ENCODE results near the gene IGF1R.

IGF1R gene

DNA sequence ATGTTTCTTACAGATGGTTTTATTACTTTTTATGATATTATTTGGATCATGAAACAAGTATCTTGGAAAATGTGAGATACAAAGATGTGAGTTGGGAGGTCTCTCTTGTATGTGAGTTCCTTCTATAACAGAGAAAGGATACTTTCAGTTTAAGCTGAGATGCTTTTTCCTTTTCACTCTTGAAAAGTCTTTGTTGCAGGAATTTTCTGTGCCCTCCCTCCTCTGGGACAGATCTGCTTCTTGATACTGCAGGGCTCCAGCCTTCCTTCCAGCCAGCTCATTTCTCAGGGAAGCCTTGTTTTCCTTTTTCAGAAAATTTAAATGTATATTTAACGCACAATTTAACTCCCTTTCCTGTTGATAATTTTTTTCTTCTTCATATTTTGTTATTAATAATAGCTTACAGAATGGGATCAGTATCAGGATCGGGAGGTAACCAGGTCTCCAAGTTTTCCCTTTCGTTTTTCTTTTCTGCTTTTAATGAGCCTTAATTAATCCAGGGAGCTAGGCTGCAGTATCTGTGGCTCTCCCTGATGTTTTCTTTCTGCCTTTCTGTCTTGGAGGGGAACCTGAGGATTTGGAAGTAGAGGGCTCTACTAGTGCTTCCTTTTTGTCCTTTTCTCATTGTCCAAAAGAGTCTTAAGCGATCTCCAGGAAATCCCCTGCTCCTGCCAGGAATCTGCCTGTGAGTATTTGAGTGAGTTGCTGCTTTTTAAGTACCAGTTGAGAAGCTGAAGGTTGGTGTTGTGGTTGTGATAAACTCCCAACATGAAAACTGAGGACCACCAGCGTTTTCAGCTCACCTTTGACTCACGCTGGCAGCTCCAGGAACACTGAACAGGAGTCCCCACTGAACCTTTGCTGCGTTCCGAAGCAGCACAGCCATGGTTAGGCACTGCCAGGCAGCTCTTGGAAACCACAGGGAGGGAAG is 105.7 kb downstream of the IGF1R start:
- DNase-seq = no peak

DNA sequence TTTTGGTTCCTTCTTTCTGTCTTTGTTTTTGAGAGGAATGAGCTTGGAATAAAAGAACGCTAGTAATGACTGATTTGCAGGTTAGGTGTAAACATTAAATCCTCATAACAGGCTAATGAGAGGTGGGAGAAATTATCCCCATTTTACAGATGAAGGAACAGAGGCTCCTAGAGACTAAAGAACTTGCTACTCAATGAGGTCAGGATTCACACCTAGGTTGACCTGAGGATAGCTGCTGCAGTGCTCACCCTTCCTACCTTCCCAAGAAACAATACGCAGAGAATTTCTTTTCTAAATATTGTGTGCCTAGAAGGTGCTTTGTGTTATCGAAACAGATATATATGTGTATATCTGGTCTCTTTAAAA is 106.3 kb downstream of the IGF1R start:
- no peak for DNase-seq

DNA sequence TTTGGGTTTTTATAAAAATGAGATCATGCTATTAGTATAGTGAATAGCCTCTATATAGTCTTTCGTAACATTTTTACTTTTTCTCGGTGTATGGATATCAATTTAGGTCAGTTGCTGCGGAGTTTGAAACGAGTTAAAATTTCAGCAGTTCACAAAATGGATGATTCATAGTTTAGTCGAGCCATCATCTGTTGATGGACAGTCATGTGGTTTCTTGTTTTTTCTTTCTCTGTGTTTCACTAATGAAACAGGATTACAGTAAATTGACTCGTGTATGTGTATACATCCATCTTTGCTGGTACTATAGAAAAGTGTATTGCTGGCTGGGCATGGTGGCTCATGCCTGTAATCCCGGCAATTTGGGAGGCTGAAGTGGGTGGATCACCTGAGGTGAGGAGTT is 106.8 kb downstream of the IGF1R start:
- no peak for DNase-seq

DNA sequence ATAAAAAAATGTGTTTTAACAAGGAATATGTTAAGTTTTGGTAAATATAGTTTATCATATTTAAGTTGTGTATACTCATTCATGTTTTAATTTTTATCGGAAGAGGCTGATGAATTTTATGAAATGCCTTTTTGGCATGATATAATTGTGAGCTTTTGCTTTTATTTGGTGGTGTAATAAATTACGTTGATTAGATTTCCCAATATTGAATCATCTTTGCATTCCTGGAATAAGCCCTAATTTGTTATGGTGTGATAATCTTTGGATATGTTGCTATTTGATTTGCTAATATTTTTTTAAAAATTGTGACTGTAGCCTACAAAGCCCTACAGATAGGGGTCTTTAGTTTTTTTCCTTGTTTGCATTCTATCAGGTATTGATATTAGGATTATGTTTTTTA is 107.4 kb downstream of the IGF1R start:
- DNase-seq = no peak

DNA sequence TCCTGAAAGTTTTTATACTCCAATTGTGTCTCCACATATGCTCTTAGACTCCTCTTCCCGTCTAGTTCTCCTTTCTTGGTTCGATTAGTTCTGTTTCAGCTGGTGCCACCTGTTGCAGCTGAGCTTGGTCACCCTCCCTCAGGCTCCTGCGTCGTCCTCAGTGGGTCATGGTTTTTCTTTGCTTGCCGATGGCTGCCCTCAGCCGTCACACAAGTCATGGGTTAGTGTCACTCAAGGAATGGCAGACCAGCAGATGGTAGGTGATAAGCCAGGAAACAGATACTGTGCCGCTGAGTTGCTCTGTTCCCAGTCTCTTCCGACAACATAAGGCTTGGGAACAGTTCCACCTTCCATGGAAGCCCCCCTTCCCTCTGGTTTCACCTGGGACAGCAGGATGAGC is 109.9 kb downstream of the IGF1R start:
- DNase-seq = no peak

DNA sequence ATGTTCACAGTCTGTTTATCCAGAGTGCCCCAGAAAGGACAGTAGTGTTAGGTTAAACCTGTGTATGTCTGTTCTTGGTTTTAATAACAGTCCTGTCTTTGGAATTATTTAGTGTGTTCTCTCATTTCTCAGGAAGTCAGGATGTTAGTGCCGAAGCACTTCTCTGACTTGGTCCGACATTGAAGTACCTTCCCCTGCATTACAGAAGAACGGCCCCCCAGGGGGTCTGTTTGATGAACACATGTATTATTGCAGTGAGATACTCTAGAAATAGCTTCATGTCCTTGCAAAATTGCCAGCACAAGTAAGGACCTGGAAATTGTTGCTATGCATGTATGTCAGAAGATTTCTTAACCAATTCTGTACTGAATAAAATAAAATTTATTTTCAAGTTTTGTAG is 110.9 kb downstream of the IGF1R start:
- DNase-seq = no peak

DNA sequence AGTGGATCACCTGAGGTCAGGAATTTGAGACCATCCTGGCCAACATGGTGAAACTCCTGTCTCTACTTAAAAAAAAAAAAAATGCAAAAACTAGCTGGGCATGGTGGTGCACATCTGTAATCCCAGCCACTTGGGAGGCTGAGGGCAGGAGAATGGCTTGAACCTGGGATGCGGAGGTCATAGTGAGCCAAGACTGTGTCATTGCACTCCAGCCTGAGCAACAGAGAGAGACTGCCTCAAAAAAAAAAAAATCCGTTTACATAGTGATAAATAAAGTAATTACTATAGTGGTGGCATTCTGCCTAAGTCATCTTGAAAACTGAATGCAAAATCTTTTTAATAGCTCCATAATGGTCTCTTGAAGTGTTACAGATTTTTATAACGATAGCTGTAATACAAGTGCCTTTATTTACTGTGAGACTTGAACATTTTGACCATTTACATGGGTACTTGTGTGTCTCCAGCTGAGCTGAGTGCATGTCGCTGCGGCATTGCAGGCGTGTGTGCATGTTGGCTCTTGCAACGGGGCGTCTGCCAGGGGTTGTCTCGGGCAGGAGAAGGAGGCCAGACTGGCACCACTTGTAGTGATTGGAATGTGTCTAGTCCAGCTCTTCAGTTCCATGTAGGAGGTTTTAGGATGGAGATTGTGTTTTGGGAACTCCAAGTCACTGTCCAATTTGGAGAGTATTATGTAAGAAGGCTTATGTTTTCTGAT is 111.9 kb downstream of the IGF1R start:
- no peak for DNase-seq

DNA sequence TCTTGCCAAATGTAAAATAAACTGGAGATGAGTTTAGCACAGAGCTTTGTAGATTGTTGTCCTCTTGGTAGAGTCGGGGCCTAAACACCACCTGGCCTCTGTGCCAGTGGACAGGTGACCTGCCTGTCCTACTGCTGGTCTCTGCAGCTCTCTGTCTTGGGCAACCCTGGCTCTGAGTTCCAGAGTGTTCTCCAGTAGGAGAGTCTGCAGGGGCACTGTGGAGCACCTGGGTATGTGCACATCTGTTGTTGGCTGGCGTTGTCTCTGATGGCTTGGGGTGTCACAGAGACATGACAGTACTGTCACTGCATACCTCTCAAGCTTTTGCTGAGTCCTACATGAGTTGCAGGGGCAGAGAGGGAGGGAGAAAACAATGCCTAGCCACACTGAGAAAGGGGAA is 112.6 kb downstream of the IGF1R start:
- no peak for DNase-seq

DNA sequence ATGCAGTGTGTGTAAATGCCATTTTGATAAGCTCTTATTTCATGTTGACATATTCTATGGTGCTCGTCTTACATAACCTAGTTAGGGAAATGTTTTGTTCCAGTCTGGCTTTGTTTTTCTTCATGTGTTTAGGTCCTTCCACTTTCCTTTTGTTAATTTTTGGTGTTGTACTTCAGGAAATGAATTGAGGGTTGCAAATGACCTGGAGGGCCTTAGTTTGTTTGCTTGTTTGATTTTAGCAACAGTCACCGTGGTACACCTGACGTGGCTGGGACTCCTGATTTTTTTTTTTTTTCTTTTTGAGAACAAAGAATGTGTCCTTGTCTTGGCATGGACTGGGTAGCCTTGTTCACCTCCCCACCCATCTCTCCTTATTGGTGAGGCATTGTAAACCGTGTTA is 114.8 kb downstream of the IGF1R start:
- DNase-seq = no peak

DNA sequence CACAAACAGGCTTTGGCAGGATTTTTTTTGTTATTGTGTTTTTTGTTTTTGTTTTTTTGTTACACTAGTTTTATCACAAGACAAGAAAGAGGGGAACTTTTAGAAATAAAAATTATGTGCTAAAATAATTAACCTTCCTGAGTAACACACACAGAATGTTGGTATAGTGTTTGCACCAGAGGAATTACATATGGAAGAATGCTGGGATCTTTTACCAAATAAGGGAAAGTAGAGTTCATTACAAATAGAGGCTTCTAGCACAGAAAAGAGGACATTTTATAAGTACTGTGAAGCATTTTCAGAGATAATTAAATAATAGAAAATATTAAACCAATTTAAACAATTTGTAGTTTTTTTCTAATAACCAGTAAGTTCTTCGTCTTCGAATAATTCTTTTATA is 116.0 kb downstream of the IGF1R start:
- no peak for DNase-seq

DNA sequence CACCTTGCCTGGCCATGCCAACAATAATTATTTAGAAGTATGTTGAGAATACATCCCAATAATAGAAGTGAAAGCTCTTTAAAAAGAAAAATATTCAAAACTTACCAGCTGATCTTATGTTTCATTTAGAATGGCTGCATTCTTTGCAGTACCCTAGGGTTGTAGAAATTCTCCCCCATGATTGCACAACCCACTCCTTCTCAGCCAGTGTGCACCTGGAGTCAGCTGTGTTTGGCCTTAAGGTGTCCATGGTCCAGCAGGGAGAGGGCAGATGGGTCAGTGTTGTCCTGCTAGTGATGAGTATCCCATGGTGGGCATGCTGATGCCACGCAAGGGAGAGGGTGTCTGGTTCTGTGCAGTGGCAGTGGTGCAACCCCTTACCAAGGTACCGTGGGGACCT is 117.3 kb downstream of the IGF1R start:
- DNase-seq = no peak

DNA sequence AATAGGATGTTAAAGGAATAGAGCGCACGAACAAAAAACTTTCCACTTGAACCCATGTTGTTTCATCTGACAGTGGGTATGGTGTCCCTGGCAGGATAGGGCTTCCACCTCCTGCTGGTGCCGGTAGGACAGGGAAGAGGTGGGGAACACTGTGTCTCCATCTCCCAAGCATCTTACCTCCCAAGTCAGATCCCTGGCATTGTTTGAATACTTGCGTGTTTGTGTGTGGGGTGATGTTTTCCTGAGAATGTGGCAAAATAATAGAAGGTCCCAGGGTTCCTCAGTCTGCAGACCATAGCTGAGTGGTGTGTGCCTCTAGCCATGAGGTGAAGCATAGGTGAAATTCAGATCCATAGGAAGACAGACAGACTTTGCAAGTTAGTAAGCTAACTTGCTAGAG is 119.4 kb downstream of the IGF1R start:
- no peak for DNase-seq

DNA sequence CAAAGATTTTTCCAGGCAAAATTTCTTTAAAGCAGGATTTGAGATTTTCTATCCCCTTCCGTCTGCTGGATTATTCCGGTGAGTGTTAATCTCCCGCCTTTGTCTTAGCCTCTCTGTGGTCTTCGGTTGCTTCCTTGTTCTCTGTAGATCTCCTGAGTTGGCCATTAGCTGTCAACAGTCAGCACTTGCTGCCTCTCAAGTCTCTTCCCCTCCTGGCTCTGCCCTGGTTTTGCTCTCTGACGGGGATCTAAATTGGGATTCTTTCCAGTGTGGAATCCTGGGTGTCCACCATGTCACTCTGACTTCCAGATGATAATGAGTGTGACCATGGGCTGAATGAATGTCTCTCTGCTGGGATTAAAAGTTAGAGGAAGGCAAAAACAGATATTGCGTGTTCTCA is 121.5 kb downstream of the IGF1R start:
- no peak for DNase-seq

DNA sequence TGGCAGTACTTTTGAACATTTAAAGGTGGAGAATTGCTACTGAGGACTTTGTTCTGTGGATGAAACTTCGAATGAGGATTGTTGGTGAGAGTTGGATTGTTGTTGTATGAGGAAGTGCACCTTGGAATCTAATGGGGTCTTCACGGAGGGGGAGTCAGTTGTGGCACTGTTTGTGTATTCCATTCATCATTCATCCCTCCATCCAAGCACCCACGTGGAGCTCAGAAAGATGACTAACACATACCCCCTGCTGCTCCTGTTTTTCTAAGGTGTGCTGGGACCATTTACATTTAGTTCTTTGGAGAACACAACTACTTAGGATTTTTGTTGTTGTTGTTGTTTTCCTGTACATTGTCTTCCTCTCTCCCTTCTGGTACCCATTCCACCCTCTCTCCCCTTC is 122.6 kb downstream of the IGF1R start:
- DNase-seq = no peak

DNA sequence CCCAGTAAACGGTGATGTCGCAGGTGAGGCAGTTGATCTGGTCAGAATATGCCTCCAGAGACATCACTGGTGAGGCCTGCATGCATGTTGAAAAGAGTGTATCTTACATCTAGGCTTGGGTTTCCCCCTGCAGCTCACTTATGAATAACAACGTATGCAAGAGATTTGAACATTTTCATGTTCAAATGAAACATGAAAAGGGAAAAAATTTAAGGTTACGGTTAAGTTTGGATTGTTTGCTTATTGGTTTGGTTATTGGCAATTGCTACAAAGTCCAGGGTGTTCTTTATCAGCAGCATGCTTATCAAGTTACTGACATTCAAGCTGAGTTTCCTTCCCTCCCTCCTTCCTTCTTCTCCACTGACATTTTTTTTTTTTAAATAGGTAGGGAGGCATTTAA is 123.2 kb downstream of the IGF1R start:
- no peak for DNase-seq

DNA sequence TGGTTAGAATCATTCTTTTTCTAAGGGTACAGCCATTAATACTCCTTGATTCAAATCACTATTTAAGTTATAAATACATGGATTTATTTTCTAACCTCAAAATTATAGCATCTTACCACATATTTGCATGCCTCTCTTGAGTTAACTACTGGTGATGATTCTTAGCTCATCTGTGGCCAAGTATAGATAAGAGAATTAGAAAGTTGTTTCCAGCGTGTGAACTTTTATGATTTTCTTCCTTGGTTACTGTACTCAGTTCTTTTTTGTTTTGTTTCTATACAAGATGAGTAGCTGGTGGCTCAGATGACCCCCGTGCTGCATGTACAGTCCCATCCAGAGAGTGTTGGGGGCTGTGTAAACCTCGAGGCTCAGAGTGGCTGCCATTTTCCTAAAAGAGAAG is 124.6 kb downstream of the IGF1R start:
- DNase-seq = no peak

DNA sequence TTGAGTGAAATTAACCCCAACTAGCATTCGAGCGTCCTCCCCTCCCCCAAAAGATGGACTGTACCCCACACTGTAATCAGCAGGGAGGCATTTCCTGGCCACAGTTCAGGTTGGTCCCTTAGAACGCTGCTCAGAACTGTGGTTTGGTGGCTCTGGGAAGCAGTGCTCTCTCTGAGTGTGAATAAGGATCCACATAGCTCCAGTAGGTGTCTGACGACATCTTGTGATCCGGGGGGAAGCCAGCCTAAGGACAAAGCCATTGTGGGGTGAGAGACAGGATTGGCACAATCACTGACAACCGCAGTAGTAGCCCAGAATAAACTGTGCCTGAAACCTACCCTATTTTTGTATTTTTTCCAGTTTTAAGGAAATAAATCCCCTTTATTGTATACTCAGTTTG is 125.3 kb downstream of the IGF1R start:
- no peak for DNase-seq

DNA sequence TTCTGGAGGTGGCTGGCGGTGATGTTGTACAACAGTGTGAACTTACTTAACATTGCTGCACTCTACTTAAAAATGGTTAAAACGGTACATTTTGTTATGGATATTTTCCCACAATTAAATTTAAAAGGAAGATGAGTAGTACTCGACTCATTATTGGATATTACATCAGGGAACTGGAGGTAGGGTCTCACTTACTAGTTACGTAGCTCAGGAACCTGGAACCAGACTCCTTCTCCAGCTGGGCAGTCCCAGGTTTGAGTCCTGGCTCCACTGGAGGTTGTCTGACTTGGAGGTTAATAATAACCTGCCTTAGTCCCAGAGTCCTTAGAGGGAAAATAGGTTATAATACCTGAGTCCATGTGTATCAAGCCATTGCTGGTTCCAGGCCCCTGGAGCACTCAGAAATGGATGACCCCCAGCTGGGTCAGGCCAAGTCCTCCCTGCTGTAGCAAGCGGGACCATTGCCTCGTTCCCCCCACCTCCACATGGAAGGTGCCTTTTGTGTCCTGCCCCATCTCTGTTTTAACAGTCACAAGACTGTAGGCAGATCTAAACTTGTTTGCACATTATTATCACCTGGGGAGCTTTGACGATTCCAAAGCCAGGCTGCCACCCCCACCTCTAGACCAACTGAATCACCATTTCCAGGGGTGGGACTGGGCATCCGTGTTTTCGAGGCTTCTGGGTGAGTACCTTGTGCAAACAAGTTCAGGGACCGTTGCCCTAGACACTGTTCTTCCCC is 126.6 kb downstream of the IGF1R start:
- DNase-seq = no peak

DNA sequence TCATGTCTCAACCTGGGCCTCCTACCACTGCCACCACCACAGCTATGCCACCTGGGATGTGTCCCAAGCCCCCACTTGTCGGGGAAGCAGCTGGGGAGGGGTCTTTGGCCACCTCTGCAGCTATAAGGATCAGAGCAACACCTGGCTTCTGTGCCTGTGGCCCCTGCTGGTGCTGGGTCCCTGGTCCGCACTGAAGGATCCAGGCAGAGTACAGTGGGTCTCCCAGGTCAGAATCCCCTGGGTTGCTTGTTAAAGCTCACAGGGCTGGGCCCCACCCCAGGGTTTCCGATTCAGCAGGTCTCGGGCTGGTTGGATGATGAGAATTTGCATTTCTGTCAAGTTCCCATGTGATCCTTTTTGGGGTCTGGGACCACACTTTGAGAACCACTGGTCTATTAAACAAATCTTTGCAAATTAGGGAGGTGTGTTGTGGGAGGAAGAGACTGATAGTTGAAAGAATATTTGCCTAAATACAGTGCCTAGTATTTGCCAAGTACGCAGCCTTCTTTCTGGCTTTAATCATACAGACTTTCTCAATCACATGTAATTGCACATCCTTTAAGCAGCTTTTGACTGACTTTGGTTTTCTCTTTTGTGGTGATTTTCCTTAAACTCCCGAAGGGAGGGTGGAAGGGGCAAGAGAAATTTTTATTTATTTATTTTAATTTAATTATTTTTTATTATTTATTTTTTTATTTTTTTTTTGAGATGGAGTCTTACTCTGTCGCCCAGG is 127.3 kb downstream of the IGF1R start:
- DNase-seq = no peak

DNA sequence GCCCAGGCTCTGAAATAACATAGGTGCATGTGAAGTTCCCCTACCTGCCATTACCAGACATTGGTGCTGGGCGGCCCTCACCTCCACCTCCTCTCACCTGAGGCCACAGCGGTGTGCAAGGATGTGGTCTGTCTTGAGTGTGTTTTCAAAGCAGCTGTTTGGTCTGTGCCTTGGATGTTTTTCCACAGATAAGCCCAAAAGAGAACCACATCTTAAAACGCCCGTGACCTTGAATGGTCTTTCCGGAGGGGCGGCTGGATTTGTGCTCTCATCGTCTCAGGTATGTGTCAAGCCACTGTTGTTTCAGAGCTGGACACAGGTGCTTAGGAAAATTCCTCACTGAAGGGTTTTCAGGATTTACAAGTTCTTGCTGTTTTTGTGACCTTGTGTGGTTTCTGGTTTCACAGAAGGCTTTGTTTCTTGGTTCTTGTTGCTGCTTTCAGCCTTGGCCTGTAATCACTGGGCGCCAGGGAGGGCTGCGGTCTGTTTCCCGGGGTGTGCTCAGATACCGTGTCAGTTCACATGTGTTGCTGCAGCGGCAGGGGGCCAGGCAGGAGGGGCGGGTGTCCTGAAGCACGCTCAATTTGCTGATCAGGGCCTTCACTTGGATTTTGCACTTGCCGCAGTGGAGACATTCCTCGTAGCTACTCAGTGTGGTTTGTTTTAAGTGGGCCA is 128.4 kb downstream of the IGF1R start:
- peak; percentile 16 for DNase-seq

DNA sequence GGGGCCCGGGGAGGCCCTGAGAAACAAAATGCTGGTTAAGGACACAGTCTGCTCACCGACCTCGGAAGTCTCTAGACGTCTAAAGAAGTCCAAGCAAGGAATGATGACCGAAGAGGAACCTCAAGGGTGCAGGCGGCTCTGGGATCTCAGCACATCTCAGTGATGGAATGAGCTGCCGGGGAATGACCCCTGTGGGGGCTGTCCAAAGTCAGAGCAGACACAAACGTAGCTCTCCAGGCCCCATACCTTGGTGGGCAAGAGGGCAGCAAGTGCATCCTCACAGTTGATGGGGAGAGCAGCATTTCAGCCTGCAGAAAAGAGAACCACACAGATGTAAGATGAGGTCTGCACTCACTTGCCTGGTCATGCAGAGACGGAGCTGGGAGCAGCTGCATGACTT is 129.1 kb downstream of the IGF1R start:
- DNase-seq = no peak

DNA sequence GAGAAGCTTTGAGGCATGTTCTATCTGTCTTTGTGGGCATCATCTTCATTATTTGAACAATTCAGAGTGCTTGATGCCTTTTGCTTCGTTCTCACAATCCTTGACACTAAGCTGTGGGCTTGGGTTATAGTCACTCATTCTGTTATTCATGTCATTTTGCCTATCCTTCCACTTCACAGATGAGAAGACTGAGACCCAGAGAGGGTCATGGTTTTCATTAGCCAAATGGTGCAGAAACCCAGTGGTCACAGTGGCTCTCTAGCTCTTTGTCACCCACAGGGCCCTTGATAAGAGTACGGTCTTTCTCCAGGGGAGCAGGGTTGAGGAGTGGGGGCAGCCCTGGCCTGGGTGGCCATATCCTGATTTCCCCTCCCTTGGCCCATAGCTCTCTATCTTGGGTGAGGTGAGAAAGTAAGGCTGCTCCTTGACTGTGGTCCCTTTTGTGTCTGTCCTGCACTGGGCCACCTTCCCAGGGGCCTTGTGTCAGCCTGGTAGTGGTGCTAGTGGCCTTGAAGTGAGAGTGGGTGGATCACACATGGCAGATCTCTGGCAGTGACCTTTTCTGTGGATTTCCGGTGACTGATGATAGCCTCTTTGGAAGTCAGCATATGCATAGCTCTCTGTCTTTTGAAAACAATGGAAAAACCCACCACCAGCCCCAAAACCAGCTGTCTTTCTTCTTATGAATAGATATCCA is 130.1 kb downstream of the IGF1R start:
- DNase-seq = no peak
